ENCODE results near the gene RAB11FIP3.

RAB11FIP3 gene

GRCh38 chr16:523097-523741, 97.8 kb downstream of the RAB11FIP3 start:
- Histone ChIP-seq H3K27me3 (ENCODE audit: insufficient read depth, low read depth, severe bottlenecking) (no peaks in the 10 kb centered on the region), H3K4me3 (ENCODE audit: low read depth, low read length) (no peak overlapping the region), H3K36me3 (peaks cover 27% of the 10 kb centered on the region), H3K9me3 (ENCODE audit: severe bottlenecking) (no peaks in the 10 kb centered on the region), H3K27ac (no peak overlapping the region)
- no peak for TF ChIP-seq CTCF (IDR thresholded peaks at IDR 0.05; ENCODE audit: low read depth, low read length)
- DNase-seq: no peak

- H3K9me3 ChIP-seq (ENCODE audit: severe bottlenecking): no peaks in the 10 kb centered on the region
- no peak for DNase-seq
- no peak overlapping the region for H3K27ac ChIP-seq
- H3K27me3 ChIP-seq (ENCODE audit: insufficient read depth, low read depth, severe bottlenecking): no peaks in the 10 kb centered on the region
- TF ChIP-seq CTCF (IDR thresholded peaks at IDR 0.05; ENCODE audit: low read depth, low read length): no peak
- H3K36me3 ChIP-seq: peaks cover 21% of the 10 kb centered on the region
- no peak overlapping the region for H3K4me3 ChIP-seq (ENCODE audit: low read depth, low read length)
Observed at GRCh38 chr16:524274-525040, 99.0 kb downstream of the RAB11FIP3 start.

- no peaks in the 10 kb centered on the region for H3K27me3 ChIP-seq (ENCODE audit: insufficient read depth, low read depth, severe bottlenecking)
- no peaks in the 10 kb centered on the region for H3K9me3 ChIP-seq (ENCODE audit: severe bottlenecking)
- H3K27ac ChIP-seq: no peak overlapping the region
- no peak overlapping the region for H3K4me3 ChIP-seq (ENCODE audit: low read depth, low read length)
- no peak for DNase-seq
- TF ChIP-seq CTCF (IDR thresholded peaks at IDR 0.05; ENCODE audit: low read depth, low read length): no peak
- H3K36me3 ChIP-seq: peaks cover 25% of the 10 kb centered on the region
Observed at GRCh38 chr16:525123-525519, 99.7 kb downstream of the RAB11FIP3 start.

- Histone ChIP-seq H3K27ac (no peak overlapping the region; the same call in 1 of the 2 replicates), H3K27me3 (ENCODE audit: insufficient read depth, low read depth, severe bottlenecking) (no peaks in the 10 kb centered on the region), H3K36me3 (peaks cover 25% of the 10 kb centered on the region), H3K9me3 (ENCODE audit: severe bottlenecking) (no peaks in the 10 kb centered on the region), H3K4me3 (ENCODE audit: low read depth, low read length) (peak overlapping the region; percentile 86; the same call in 1 of the 2 replicates)
- DNase-seq: no peak
- TF ChIP-seq CTCF (IDR thresholded peaks at IDR 0.05; ENCODE audit: low read depth, low read length): no peak
Observed at GRCh38 chr16:525520-526180, 100.2 kb downstream of the RAB11FIP3 start.

- peaks cover 21% of the 10 kb centered on the region for H3K36me3 ChIP-seq
- H3K4me3 ChIP-seq (ENCODE audit: low read depth, low read length): peak overlapping the region; percentile 86
- peak overlapping the region; percentile 90 for H3K27ac ChIP-seq
- no peaks in the 10 kb centered on the region for H3K27me3 ChIP-seq (ENCODE audit: insufficient read depth, low read depth, severe bottlenecking)
- no peaks in the 10 kb centered on the region for H3K9me3 ChIP-seq (ENCODE audit: severe bottlenecking)
- peak; percentile 56 for DNase-seq
- TF ChIP-seq CTCF (IDR thresholded peaks at IDR 0.05; ENCODE audit: low read depth, low read length): no peak
Observed at GRCh38 chr16:526181-527014, 100.9 kb downstream of the RAB11FIP3 start.
